ENCODE data around the gene DPF3.

Gene DPF3

DNA sequence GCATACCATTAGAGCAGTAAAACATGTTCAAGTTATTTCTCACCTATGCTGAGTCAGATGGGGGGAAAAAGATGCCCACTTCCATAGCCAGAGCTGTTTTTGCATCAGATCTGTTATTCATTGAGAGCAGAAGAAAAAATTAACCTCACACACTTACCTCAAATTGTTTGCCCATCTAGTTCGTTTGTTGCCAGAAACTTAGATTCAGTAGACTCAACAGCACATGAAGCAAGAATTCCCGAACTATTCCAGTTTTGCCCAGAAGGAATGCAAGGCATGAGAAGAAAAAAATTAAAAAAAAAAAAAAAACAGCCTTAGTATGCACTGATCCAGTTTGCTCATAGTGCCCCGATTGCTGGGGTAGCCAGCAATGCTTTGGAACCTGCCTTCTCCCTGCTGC lies 12.4 kb upstream of the DPF3 start:
- intact Hi-C loops (cut with DNase I): no loop called here

DNA sequence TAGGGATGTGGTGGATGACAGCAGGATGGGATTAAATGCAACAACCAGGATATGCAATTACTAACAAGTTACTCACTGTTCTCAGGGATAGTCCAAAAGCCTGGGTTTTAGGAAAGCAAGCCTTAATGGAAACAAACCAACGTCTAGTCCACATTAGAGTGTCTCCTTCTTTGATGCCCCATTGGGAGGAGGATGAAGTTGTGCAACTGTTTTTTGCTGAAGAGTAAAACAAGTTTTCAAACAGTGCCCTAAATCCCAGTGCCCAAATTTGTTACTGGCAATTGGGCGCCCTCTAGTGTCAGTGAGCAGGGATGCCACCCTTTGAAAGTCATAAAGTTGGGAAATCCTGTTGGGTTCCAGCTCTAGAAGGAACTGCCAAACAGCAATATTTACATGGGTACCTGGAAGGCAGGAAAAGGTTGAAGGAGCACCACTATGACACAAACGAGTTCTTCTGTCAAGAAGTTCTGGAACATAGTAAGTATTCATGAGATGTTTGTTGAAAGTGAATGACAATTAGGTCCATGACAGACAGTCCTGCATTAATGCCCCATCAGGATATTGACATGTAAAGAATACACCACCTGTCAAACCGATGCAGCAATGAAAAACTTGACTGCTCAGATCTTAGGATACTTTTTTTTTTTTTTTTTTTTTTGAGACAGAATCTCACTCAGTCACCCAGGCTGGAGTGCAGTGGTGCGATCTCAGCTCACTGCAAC lies 11.1 kb upstream of the DPF3 start:
- peak in 8 of 10 donors; percentile 42 to 92 (median 70) for DNase-seq

More for the DNA sequence above, 12.4 kb upstream of the DPF3 start:
- no peak for DNase-seq

GRCh38 chr14:72904218-72904617 lies 10.3 kb upstream of the DPF3 start:
- no peak for DNase-seq
- intact Hi-C loops (cut with DNase I): no loop called here

More for the DNA sequence above, 11.1 kb upstream of the DPF3 start:
- intact Hi-C loops (cut with DNase I): loop anchor here (1.0 kb wide), 1 partner anchor 388 kb away; no protein-coding TSS in a partner anchor

DNA sequence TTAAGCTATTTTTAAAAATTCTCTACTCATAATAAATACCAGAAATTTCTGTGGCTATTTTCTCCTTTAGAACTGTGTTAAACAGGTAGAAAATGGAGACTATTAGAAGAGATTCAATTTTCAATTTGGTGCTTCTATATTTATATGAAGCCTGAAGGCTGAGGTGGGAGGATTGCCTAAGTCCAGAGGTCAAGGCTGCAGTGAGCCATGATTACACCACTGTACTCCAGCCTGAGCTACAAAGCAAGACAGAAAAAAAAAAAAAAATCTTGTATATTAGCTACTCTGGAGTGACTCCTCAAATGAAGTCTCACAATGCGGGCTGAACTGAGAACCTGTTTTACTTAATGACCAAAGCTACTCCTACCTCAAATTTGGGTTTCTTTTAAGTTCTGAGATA lies 9.8 kb upstream of the DPF3 start:
- intact Hi-C loops (cut with DNase I): no loop called here
- no peak for DNase-seq

GRCh38 chr14:72902801-72903530 lies 9.1 kb upstream of the DPF3 start:
- no peak for DNase-seq
- intact Hi-C loops (cut with DNase I): no loop called here

GRCh38 chr14:72901361-72901760 lies 7.5 kb upstream of the DPF3 start:
- no peak for DNase-seq
- intact Hi-C loops (cut with DNase I): no loop called here

GRCh38 chr14:72898448-72898847 lies 4.5 kb upstream of the DPF3 start:
- intact Hi-C loops (cut with DNase I): no loop called here

DNA sequence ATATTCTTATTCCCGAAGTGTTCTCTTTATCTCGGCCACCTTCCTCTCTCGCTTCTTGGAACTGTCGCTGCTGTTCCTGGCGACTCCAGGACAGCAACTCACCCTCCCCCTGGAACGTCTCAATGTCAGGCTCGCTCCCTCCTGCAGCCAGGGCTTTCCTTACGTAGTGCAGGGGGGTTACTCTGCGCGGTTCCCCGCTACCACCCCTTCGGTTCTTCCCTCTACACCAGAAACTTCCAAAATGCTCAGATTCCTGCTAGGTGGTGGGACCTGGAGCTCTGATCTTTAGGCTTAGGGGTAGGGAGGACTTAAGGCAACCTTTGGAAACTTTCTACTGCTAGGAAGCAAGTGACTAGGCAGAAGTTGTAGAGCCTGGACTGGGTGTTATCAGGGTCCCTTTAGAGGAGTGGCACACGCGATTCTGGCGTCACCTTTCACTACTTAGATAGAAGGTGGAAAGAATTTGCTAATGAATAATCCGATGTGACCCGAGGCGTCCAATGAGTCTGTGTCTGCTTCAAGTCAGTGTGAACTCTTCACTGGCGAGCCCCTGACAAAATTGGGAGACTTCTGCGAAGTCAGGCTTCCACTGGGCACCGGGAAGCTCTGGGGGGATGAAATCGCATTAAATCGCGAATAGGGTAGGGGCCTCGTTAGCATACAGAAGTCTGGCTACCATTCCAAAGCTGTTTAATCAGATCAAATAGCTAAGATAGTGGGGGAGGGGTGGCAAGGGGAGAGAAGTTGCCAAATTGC lies 900 bp upstream of the DPF3 start:
- intact Hi-C loops (cut with DNase I): loop anchor here (5.0 kb wide), 3 partner anchors 82 to 178 kb away; no protein-coding TSS in a partner anchor

More at GRCh38 chr14:72898448-72898847, 4.5 kb upstream of the DPF3 start:
- DNase-seq: no peak

GRCh38 chr14:72894323-72894622 lies 372 bp upstream of the DPF3 start:
- intact Hi-C loops (cut with DNase I): loop anchor here (5.0 kb wide), 3 partner anchors 82 to 177 kb away; no protein-coding TSS in a partner anchor
- DNase-seq: no peak

More for the DNA sequence above, 900 bp upstream of the DPF3 start:
- peak in 2 of 10 donors; percentile 12 to 68 for DNase-seq

- DNase-seq: peak; percentile 11 to 91 (median 47)
- intact Hi-C loops (cut with DNase I): loop anchor here (5.0 kb wide), 3 partner anchors 81 to 176 kb away; no protein-coding TSS in a partner anchor
Observed at GRCh38 chr14:72892879-72893635, 844 bp downstream of the DPF3 start.

DNA sequence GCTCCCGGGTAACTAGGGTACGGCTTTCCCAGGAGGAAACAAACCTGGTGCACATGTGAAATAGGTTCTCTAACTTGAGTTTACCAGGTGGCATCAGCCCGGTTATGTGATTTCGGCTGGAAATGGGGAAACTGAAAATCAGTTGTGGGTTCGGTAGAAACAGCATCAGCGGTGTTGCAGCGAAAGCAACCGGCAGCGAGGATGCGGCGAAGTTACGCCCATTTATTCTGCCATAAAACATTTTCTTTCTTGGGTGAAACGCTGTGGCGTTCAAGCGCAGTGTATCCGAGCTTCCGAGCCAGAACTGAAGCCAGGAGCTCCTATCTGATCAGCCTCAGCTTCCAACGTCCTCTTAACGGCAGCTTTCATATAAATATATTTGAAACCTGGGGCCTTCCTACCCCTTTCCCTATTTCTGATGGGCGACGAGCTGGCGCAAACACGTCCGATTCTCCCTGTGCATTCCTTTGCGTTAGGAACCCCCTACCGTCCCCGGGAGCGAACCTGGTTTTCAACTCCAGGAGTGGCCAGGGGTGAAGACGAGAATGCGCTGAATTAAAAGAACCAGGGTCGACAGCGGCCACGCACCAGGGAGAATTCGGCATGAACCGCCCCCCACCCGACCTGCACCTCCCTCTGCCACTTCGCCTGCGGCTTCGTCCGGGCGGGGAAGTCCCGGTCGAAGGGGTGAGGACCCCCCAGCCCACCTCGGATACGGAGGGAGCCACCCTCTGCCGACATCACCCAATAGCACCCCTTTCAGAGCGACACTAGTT lies 1.6 kb downstream of the DPF3 start:
- DNase-seq: peak in 7 of 10 donors; percentile 12 to 85 (median 31)
- intact Hi-C loops (cut with DNase I): loop anchor here (5.0 kb wide), 3 partner anchors 80 to 175 kb away; no protein-coding TSS in a partner anchor

GRCh38 chr14:72891666-72892102 lies 2.2 kb downstream of the DPF3 start:
- DNase-seq: no peak

DNA sequence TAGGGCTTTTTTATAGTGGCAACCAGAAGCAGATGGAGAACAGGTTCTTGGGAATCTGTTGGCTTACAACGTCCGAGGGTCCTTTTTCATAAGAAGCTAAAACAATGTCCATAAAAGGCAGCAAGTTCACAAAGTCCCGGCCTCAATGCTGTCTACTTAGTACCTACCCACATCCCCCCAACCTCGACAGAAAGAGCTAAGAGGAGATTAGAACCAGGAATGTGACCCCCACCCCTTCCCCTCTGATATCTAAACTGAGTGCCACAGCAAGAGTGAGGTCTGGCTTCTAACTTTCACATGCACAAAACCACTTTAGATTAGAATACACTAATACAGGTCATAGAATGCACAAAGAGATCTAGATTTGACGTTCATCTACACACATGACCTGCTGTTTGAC lies 4.5 kb downstream of the DPF3 start:
- intact Hi-C loops (cut with DNase I): no loop called here
- no peak for DNase-seq

More at GRCh38 chr14:72891666-72892102, 2.2 kb downstream of the DPF3 start:
- intact Hi-C loops (cut with DNase I): loop anchor here (5.0 kb wide), 3 partner anchors 79 to 174 kb away; no protein-coding TSS in a partner anchor

DNA sequence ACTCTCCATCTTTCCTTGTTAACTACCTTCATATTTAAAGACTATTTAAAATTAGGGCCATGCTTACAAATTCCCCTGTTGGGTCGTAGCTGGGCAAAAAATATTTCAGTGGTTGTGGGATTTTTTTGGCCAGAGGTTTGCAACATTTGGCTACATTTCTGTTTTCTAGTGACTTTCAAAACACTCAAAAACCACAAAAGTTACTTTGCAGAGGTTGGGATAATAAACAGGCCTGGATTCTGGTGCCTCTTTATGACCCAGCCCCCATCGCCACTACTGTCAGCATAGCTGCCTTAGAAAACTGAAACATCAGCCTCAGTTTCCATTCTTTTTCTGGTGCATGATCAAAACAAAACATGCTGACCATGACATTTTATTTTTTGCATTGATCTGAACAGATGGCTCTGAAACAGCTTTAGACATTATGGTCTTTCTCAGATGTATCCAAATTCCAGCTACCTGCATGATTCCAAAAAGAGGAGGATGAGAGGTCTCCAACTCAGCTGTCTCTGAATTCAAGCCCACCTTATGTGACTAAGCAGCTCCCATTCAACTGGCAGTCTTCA lies 5.2 kb downstream of the DPF3 start:
- intact Hi-C loops (cut with DNase I): no loop called here
- no peak for DNase-seq

DNA sequence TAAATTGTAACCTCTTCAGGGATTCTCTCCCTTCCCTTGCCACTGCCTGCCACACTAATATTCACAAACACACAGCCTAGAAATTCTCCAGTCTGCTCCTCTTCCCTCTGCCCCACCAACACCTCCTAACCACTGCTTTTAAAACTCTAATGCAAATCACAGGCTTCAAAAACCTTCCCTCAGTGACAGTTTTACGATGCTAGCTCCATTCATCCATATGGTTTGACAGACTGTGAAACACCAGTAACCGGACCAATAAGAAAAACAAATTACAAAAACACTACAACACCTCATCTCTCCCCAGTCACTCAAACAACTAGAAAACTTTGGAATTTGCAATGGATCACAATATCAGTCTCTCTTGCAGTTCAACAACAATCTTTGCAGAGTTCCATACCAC lies 5.7 kb downstream of the DPF3 start:
- intact Hi-C loops (cut with DNase I): no loop called here
- DNase-seq: no peak

GRCh38 chr14:72887514-72887913 lies 6.4 kb downstream of the DPF3 start:
- intact Hi-C loops (cut with DNase I): no loop called here
- no peak for DNase-seq

DNA sequence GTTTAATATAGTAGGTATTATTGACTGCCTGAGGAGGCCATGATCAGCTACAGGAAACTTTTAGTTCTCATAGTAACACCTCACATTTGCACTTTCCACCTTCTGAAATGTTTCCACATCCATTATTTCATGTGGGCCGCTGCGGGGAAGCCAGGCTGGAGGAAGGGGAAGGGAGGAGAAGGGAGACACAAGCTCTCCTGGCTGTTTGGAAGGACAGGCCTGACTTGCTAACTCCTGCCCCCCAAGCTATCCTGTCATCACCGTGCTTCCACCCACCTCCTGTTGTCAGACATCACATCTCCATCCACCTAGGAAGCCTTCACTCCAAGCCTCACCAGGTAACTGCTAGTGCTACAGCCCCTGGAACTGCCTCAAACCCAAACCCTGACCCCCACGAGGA lies 9.5 kb downstream of the DPF3 start:
- DNase-seq: no peak
- intact Hi-C loops (cut with DNase I): no loop called here

DNA sequence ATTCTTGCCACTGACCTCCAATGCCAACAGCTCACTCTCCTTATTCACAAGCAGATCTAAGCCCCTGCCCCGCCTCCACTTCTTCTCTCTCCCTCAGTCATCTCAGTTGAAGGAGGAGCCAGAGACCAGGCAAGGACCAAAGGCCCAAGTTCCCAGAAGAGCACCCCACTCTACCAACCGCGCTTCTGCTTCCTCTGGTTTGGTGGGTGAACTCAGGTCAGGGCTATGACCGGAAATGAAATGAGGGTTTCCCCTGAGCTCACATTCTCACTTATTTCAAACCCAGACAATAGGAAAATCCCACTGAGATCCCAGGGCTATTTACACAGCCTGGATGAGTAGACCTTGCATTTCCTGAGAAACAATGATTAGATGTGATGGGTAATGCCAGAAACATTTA lies 9.9 kb downstream of the DPF3 start:
- no peak for DNase-seq
- intact Hi-C loops (cut with DNase I): no loop called here

GRCh38 chr14:72883109-72883508 lies 10.8 kb downstream of the DPF3 start:
- intact Hi-C loops (cut with DNase I): no loop called here

More at GRCh38 chr14:72883109-72883508, 10.8 kb downstream of the DPF3 start:
- DNase-seq: no peak
